ENCODE results near the gene MATCAP1. TPM values are rescaled to one million over a fixed set of nuclear protein-coding genes. Genes with fewer than 3 reads are reported as not detected.

MATCAP1 gene
- total RNA-seq, 1 experiment from 2014 or later = 51.2 TPM

DNA sequence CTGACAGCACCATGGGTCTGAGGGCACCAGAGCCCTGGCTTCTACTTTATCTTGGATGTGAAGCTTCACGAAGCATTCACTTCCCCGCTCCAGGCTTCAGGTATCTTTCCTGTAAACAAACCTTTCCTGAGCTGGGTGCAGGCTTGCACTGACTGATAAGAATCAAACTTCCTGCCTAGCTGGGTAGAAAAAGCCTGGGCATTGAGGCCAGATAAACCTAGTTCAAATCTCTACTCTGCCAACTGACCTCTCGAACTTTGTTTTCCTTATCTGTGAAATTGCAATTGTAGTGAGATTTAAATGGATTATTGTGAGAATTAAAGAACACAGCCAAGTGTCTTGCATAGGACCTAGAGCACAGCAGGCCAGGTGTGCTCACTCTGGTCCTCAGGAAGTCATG is 40.2 kb upstream of the MATCAP1 start:
- no peaks in the 10 kb centered on the region for H3K9me3 ChIP-seq (ENCODE audit: control insufficient read depth, low read depth, low read length)
- H3K4me1 Mint-ChIP-seq = peaks cover 17 to 20% of the 10 kb centered on the region in 2 experiments
- peaks cover 3% of the 10 kb centered on the region for H3K79me1 ChIP-seq (ENCODE audit: insufficient read depth, low read depth, low read length, poor library complexity, severe bottlenecking)
- H3K36me3 Mint-ChIP-seq (ENCODE audit: insufficient read depth in 1 of 3, low read depth in 3 of 3) = peaks cover 2 to 18% (median 16%) of the 10 kb centered on the region in 3 experiments; a peak in 5 of 7 replicates
- H2BK20ac ChIP-seq (ENCODE audit: low read depth, low read length, poor library complexity, severe bottlenecking) = no peak overlapping the region
- no peaks in the 10 kb centered on the region for H4K20me1 ChIP-seq (ENCODE audit: control insufficient read depth, insufficient read depth, insufficient read length)
- no peak overlapping the region for H3K23ac ChIP-seq (ENCODE audit: insufficient read length, low read depth, low read length)
- H3K56ac ChIP-seq (ENCODE audit: insufficient read length, low read depth, low read length) = no peak overlapping the region
- H3K9ac ChIP-seq (ENCODE audit: extremely low read depth, insufficient read length, low read length) = no peak overlapping the region
- peaks cover 15% of the 10 kb centered on the region for H3K23me2 ChIP-seq (ENCODE audit: insufficient read length, low read depth, low read length, poor library complexity, severe bottlenecking)
- H2AFZ ChIP-seq (ENCODE audit: low read length) = no peak overlapping the region
- H2BK12ac ChIP-seq (ENCODE audit: insufficient read length, low read depth, low read length) = no peak overlapping the region
- no peaks in the 10 kb centered on the region; a peak in 1 of 5 replicates for H3K9me3 Mint-ChIP-seq
- no peaks in the 10 kb centered on the region for H3K27me3 ChIP-seq (ENCODE audit: insufficient read depth, low read length)
- no peak overlapping the region for H4K5ac ChIP-seq (ENCODE audit: insufficient read length, low read depth, low read length)
- peaks cover 23% of the 10 kb centered on the region for H3K27me3 Mint-ChIP-seq (ENCODE audit: low read depth)
- H3K27ac ChIP-seq (ENCODE audit: insufficient read length, low read depth, low read length) = no peak overlapping the region
- H3K4ac ChIP-seq (ENCODE audit: low read depth, low read length) = no peak overlapping the region
- TF ChIP-seq CTCF (conservative IDR thresholded peaks at IDR 0.05) = no peak
- H4K8ac ChIP-seq (replicated peaks; ENCODE audit: insufficient read length, low read depth, low read length) = no peak overlapping the region
- no peak overlapping the region for H2BK120ac ChIP-seq (ENCODE audit: low read depth, low read length, poor library complexity, severe bottlenecking)
- no peak overlapping the region for H3T11ph ChIP-seq (ENCODE audit: low read length)
- no peak overlapping the region for H4K91ac ChIP-seq (ENCODE audit: insufficient read length, low read depth, low read length)
- no peak overlapping the region for H3K4me2 ChIP-seq (ENCODE audit: insufficient read depth, insufficient read length, low read length)
- H3K4me3 Mint-ChIP-seq = no peak overlapping the region
- peaks cover 5% of the 10 kb centered on the region; the same call in 1 of the 2 replicates for H3K79me2 ChIP-seq (ENCODE audit: insufficient read depth, low read length)
- H3K4me1 ChIP-seq (ENCODE audit: insufficient read depth, low read length) = peaks cover 4% of the 10 kb centered on the region
- no peak overlapping the region for H2BK5ac ChIP-seq (ENCODE audit: insufficient read length, low read length)
- H3K18ac ChIP-seq (ENCODE audit: insufficient read length, low read depth, low read length) = no peak overlapping the region
- no peak overlapping the region for H2AK5ac ChIP-seq (ENCODE audit: insufficient read length, low read length)
- no peak for DNase-seq
- H3K27ac Mint-ChIP-seq = no peak overlapping the region
- no peak overlapping the region for H2BK15ac ChIP-seq (ENCODE audit: low read depth, low read length)
- no CpG with 5 or more reads among the region's 3 CpGs for WGBS (ENCODE audit: extremely low coverage, insufficient read length, low lambda C conversion rate)
- H3K14ac ChIP-seq (ENCODE audit: insufficient read depth, low read length) = no peak overlapping the region

All from H9 (cell line).